GM12878 (cell line): ENCODE data around the gene EPHA2. TPM values are rescaled to one million over a fixed set of nuclear protein-coding genes. Genes with fewer than 3 reads are reported as not detected.

ENCODE experiments used
- ATAC-seq: fragments of 200-7000 bp; cut with Tn5 transposase; 3 replicates; pipeline ENCODE4 v1.9.1; 2020; ENCODE audit warnings: mild to moderate bottlenecking, moderate library complexity
- BruUV-seq: library from RNA; stranded (reverse); fragments of 400-500 nt; replicated peaks from 2 replicates; lab custom pipeline; 2021; lab: Mats Ljungman, UMichigan
- CTCF ChIA-PET: fragments of 300-600 bp; sonication (Branson Sonifier 250); formaldehyde crosslinking; extraction: SDS; loops from one replicate; lab custom pipeline; 2021; ENCODE audit warnings: inconsistent platforms; lab: Yijun Ruan, JAX
- POLR2A ChIA-PET: fragments of 350-600 bp; formaldehyde crosslinking; extraction: SDS; loops from one replicate; lab custom pipeline; 2021; ENCODE audit warnings: inconsistent platforms; lab: Charles Lee
- RAD21 ChIA-PET: fragments of 300-600 bp; sonication (Branson Sonifier 250); formaldehyde crosslinking; loops from one replicate; lab custom pipeline; 2023; ENCODE audit warnings: antibody characterized with exemption; ENCODE audit not compliant: unreplicated experiment; lab: Charles Lee
- SMC1A ChIA-PET: fragments of 300-600 bp; sonication (Branson Sonifier 250); formaldehyde crosslinking; loops from one replicate; lab custom pipeline; 2023; ENCODE audit not compliant: unreplicated experiment, uncharacterized antibody; lab: Charles Lee
- DNase-seq: peaks from one replicate; pipeline ENCODE4 v3.0.0-alpha.2; 2011; ENCODE audit warnings: low read depth, low spot score
- FAIRE-seq: peaks from 3 replicates; lab custom pipeline; 2011; peaks lifted over from hg19 to GRCh38; lab: Jason Lieb, UNC
- H2AFZ ChIP-seq: 2 replicates; pipeline ENCODE4 v1.6.0; 2011; ENCODE audit warnings: low read depth, low read length, control low read depth; ENCODE audit not compliant: control insufficient read depth
- H3K27ac ChIP-seq: 2 replicates; pipeline ENCODE4 v1.5.1; 2011; ENCODE audit warnings: control low read depth; ENCODE audit not compliant: control insufficient read depth, insufficient read depth
- H3K27me3 ChIP-seq, 2 experiments: replicated peaks in 1 of 2; 2 replicates each; pipeline versions ENCODE4 v1.6.0 to v1.6.1; 2011; ENCODE audit warnings: low read length in 1 of 2; ENCODE audit not compliant: control insufficient read depth in 2 of 2, insufficient read depth in 2 of 2
- H3K36me3 ChIP-seq, 2 experiments: 2 replicates each; pipeline ENCODE4 v1.5.1; 2011; ENCODE audit warnings: low read length in 1 of 2; ENCODE audit not compliant: control insufficient read depth in 2 of 2, insufficient read depth in 2 of 2
- H3K4me1 ChIP-seq: 2 replicates; pipeline ENCODE4 v1.6.1; 2011; ENCODE audit warnings: mild to moderate bottlenecking, low read length, moderate library complexity, mixed read lengths; ENCODE audit not compliant: control insufficient read depth, insufficient read depth
- H3K4me2 ChIP-seq: 2 replicates; pipeline ENCODE4 v1.6.0; 2011; ENCODE audit warnings: control low read depth; ENCODE audit not compliant: control insufficient read depth, insufficient read depth
- H3K4me3 ChIP-seq: fragments of 200-600 bp; sonication (generic); 2 replicates; pipeline ENCODE4 v1.5.1; 2016
- H3K79me2 ChIP-seq: 2 replicates; pipeline ENCODE4 v1.6.0; 2011; ENCODE audit warnings: low read length; ENCODE audit not compliant: control insufficient read depth, insufficient read depth
- H3K9ac ChIP-seq: 2 replicates; pipeline ENCODE4 v1.8.0; 2011; ENCODE audit warnings: low read length, control low read depth, mixed read lengths; ENCODE audit not compliant: control insufficient read depth, insufficient read depth
- H3K9me3 ChIP-seq: replicated peaks from 3 replicates; pipeline ENCODE4 v1.5.1; 2011; ENCODE audit warnings: mild to moderate bottlenecking, low read length; ENCODE audit not compliant: control insufficient read depth, insufficient read depth
- H4K20me1 ChIP-seq: 2 replicates; pipeline ENCODE4 v1.6.0; 2011; ENCODE audit not compliant: control insufficient read depth, insufficient read depth
- ESRRA ChIP-seq: IDR thresholded peaks from 2 replicates; pipeline ENCODE4 v1.6.1; 2012; ENCODE audit warnings: mild to moderate bottlenecking, low read length, improper control_type of control experiment
- GATAD2B ChIP-seq: fragments of 450-650 bp; conservative IDR thresholded peaks from 2 replicates; pipeline ENCODE4 v1.6.1; 2017; ENCODE audit warnings: low read depth, mild to moderate bottlenecking, moderate library complexity
- HDGF ChIP-seq: fragments of 450-650 bp; IDR thresholded peaks from 2 replicates; pipeline ENCODE4 v1.6.1; 2016; ENCODE audit warnings: antibody characterized with exemption
- RAD21 ChIP-seq: IDR thresholded peaks from 2 replicates; pipeline ENCODE4 v1.6.1; 2011; ENCODE audit warnings: mild to moderate bottlenecking, low read depth, low read length, moderate library complexity; ENCODE audit not compliant: insufficient read depth
- SUPT20H ChIP-seq: IDR thresholded peaks from 2 replicates; pipeline ENCODE4 v1.6.1; 2011; ENCODE audit warnings: low read depth, mild to moderate bottlenecking, low read length, moderate library complexity, borderline replicate concordance; ENCODE audit not compliant: control insufficient read depth
- WGBS: methylation state at CpG from one replicate; pipeline ENCODE4 v1.1.6; 2016; ENCODE audit warnings: low lambda C conversion rate; ENCODE audit not compliant: insufficient replicate concordance, insufficient coverage; ENCODE audit errors: missing lambda C conversion rate; 5-methylcytosine and 5-hydroxymethylcytosine counted together
- in situ Hi-C: fragments of 300-500 bp; cut with MboI; formaldehyde crosslinking; loops from 9 replicates; pipeline ENCODE4 v1.14.3; 2018; ENCODE audit warnings: mixed read lengths
- intact Hi-C: fragments of 100-400 bp; cut with micrococcal nuclease; formaldehyde crosslinking; loops from one replicate; pipeline ENCODE4 v1.14.2; 2022; ENCODE audit not compliant: unreplicated experiment
- polyA plus RNA-seq, 11 experiments: library from polyadenylated mRNA; depleted of rRNA in 4 of 11; unstranded in 6 of 11; stranded (reverse) in 5 of 11; fragments of >200 nt; fragmentation: Nextera tagmentation in 4 of 11; fragmentation: Illumina TruSeq in 1 of 11; extraction: Ambion mirVana in 4 of 11; extraction: Trizol in 1 of 11; gene quantifications; 1 replicate in 1 of 11; 2 replicates in 10 of 11; pipeline versions ENCODE4 v1.2.1 to v1.2.3, GENCODE V29; 2011 to 2016; ENCODE audit warnings: inconsistent platforms in 2 of 11, missing spikeins in 2 of 11, low read depth in 1 of 11
- total RNA-seq, 4 experiments: library from RNA; depleted of rRNA in 3 of 4; stranded (reverse); fragments of >200 nt in 3 of 4; fragmentation: Illumina TruSeq in 1 of 4; extraction: Trizol in 1 of 4; gene quantifications; 2 replicates each; pipeline versions ENCODE4 v1.2.1 to v1.2.3, GENCODE V29; 2013 to 2021
- TF ChIP-seq, protein P1 (sequence below): IDR thresholded peaks from 2 replicates; pipeline ENCODE4 v1.6.1; 2012; ENCODE audit warnings: low read depth, low read length, improper control_type of control experiment
- TF ChIP-seq, protein P2 (sequence below): IDR thresholded peaks from 2 replicates; pipeline ENCODE4 v1.6.1; 2012; ENCODE audit warnings: improper control_type of control experiment, low read depth, low read length; ENCODE audit not compliant: insufficient replicate concordance
- TF ChIP-seq, protein P3 (sequence below): fragments of 450-650 bp; IDR thresholded peaks from 2 replicates; pipeline ENCODE4 v1.6.1; 2017; ENCODE audit warnings: mild to moderate bottlenecking, moderate library complexity
- TF ChIP-seq, protein P4 (sequence below): fragments of 450-650 bp; IDR thresholded peaks from 2 replicates; pipeline ENCODE4 v1.6.1; 2018; ENCODE audit warnings: borderline replicate concordance, mild to moderate bottlenecking; ENCODE audit not compliant: partially characterized antibody

The EPHA2 gene
- total and polyA plus RNA-seq, 10 of the 15 experiments (the other 5 are each of a cell fraction or from before 2014, with no cell fraction given): 0.04 to 0.51 (median 0.23) TPM; not detected in 2

DNA sequence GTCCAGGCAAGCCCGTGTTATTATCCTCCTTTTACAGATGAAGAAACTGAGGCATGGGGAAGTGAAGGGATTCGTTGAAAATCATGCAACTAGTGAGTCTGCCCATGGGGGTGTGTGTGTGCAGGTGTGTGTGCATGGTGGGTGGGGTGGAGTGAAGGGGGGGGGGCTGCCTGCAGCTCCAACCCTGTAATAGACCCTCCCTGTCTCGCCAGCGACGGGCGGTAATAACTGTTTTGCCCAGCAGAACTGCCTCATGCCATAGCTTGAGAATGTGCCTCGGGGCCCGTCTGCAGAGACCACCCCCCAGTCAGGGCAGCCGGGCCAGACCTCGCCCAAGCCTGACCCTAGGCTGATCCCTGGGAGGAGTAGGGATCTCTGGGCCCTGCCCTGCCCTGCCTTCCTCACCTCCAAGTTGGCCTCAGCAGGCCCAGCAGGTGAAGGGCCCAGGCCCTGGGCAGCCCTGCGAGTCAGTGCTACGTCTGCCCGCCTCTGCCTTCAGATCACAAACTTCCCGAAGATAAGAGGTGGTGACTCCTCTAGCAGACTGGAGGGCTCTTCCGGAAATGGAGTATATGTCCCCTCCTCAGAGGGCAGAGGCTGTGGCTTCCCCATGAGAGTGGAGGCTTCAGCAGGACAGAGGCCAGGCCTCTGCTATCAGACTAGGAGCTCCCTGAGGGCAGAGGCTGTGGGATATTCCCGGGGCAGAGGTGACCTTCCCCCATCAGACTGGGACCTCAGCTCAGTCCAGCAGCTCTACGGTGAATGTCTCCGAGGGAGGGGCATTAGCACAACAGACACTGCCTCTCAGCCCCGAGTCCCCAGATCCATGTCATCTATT lies 15.7 kb upstream of the EPHA2 start:
- no peak overlapping the region for H2AFZ ChIP-seq
- H3K4me2 ChIP-seq: no peak overlapping the region
- no peak overlapping the region for H3K9ac ChIP-seq
- in situ Hi-C loops (no loop called here), intact Hi-C loops (no loop called here)
- 41% methylated on average over 19 of the region's 19 CpGs for WGBS
- CTCF ChIA-PET: interaction anchor here (1.1 kb wide), 1 partner anchor 92 kb away, joined by 4 read pairs; no protein-coding TSS in a partner anchor
- H3K4me3 ChIP-seq: no peak overlapping the region
- H3K27me3 ChIP-seq: no peaks in the 10 kb centered on the region; a peak in 1 of 4 replicates
- no peak for FAIRE-seq
- RAD21 ChIA-PET: no interaction called here
- no peaks in the 10 kb centered on the region for H3K36me3 ChIP-seq
- POLR2A ChIA-PET: no interaction called here
- BruUV-seq: no TSS peak
- no peaks in the 10 kb centered on the region for H3K9me3 ChIP-seq
- no peak for DNase-seq
- H3K27ac ChIP-seq: no peak overlapping the region
- ATAC-seq: no peak
- no peaks in the 10 kb centered on the region for H3K4me1 ChIP-seq
- SMC1A ChIA-PET: no interaction called here
- no peaks in the 10 kb centered on the region for H3K79me2 ChIP-seq
- no peaks in the 10 kb centered on the region for H4K20me1 ChIP-seq
- no peak for TF ChIP-seq ESRRA
- no peak for TF ChIP-seq HDGF
- no peak for TF ChIP-seq GATAD2B
- TF ChIP-seq, protein P1, sequence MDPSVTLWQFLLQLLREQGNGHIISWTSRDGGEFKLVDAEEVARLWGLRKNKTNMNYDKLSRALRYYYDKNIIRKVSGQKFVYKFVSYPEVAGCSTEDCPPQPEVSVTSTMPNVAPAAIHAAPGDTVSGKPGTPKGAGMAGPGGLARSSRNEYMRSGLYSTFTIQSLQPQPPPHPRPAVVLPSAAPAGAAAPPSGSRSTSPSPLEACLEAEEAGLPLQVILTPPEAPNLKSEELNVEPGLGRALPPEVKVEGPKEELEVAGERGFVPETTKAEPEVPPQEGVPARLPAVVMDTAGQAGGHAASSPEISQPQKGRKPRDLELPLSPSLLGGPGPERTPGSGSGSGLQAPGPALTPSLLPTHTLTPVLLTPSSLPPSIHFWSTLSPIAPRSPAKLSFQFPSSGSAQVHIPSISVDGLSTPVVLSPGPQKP: no peak
- TF ChIP-seq, protein P2, sequence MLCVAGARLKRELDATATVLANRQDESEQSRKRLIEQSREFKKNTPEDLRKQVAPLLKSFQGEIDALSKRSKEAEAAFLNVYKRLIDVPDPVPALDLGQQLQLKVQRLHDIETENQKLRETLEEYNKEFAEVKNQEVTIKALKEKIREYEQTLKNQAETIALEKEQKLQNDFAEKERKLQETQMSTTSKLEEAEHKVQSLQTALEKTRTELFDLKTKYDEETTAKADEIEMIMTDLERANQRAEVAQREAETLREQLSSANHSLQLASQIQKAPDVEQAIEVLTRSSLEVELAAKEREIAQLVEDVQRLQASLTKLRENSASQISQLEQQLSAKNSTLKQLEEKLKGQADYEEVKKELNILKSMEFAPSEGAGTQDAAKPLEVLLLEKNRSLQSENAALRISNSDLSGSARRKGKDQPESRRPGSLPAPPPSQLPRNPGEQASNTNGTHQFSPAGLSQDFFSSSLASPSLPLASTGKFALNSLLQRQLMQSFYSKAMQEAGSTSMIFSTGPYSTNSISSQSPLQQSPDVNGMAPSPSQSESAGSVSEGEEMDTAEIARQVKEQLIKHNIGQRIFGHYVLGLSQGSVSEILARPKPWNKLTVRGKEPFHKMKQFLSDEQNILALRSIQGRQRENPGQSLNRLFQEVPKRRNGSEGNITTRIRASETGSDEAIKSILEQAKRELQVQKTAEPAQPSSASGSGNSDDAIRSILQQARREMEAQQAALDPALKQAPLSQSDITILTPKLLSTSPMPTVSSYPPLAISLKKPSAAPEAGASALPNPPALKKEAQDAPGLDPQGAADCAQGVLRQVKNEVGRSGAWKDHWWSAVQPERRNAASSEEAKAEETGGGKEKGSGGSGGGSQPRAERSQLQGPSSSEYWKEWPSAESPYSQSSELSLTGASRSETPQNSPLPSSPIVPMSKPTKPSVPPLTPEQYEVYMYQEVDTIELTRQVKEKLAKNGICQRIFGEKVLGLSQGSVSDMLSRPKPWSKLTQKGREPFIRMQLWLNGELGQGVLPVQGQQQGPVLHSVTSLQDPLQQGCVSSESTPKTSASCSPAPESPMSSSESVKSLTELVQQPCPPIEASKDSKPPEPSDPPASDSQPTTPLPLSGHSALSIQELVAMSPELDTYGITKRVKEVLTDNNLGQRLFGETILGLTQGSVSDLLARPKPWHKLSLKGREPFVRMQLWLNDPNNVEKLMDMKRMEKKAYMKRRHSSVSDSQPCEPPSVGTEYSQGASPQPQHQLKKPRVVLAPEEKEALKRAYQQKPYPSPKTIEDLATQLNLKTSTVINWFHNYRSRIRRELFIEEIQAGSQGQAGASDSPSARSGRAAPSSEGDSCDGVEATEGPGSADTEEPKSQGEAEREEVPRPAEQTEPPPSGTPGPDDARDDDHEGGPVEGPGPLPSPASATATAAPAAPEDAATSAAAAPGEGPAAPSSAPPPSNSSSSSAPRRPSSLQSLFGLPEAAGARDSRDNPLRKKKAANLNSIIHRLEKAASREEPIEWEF: no peak
- TF ChIP-seq, protein P3, sequence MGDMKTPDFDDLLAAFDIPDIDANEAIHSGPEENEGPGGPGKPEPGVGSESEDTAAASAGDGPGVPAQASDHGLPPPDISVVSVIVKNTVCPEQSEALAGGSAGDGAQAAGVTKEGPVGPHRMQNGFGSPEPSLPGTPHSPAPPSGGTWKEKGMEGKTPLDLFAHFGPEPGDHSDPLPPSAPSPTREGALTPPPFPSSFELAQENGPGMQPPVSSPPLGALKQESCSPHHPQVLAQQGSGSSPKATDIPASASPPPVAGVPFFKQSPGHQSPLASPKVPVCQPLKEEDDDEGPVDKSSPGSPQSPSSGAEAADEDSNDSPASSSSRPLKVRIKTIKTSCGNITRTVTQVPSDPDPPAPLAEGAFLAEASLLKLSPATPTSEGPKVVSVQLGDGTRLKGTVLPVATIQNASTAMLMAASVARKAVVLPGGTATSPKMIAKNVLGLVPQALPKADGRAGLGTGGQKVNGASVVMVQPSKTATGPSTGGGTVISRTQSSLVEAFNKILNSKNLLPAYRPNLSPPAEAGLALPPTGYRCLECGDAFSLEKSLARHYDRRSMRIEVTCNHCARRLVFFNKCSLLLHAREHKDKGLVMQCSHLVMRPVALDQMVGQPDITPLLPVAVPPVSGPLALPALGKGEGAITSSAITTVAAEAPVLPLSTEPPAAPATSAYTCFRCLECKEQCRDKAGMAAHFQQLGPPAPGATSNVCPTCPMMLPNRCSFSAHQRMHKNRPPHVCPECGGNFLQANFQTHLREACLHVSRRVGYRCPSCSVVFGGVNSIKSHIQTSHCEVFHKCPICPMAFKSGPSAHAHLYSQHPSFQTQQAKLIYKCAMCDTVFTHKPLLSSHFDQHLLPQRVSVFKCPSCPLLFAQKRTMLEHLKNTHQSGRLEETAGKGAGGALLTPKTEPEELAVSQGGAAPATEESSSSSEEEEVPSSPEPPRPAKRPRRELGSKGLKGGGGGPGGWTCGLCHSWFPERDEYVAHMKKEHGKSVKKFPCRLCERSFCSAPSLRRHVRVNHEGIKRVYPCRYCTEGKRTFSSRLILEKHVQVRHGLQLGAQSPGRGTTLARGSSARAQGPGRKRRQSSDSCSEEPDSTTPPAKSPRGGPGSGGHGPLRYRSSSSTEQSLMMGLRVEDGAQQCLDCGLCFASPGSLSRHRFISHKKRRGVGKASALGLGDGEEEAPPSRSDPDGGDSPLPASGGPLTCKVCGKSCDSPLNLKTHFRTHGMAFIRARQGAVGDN: no peak
- TF ChIP-seq SUPT20H: no peak
- TF ChIP-seq, protein P4, sequence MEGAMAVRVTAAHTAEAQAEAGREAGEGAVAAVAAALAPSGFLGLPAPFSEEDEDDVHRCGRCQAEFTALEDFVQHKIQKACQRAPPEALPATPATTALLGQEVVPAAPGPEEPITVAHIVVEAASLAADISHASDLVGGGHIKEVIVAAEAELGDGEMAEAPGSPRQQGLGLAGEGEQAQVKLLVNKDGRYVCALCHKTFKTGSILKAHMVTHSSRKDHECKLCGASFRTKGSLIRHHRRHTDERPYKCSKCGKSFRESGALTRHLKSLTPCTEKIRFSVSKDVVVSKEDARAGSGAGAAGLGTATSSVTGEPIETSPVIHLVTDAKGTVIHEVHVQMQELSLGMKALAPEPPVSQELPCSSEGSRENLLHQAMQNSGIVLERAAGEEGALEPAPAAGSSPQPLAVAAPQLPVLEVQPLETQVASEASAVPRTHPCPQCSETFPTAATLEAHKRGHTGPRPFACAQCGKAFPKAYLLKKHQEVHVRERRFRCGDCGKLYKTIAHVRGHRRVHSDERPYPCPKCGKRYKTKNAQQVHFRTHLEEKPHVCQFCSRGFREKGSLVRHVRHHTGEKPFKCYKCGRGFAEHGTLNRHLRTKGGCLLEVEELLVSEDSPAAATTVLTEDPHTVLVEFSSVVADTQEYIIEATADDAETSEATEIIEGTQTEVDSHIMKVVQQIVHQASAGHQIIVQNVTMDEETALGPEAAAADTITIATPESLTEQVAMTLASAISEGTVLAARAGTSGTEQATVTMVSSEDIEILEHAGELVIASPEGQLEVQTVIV: no peak
- TF ChIP-seq RAD21: no peak
